HG02885 (cell line): ENCODE measurements around the gene TMEM222.
"Not testable (repeated sequence)": the region's sequence is repeated elsewhere in the genome, so short reads cannot be mapped to it uniquely, and the experiment has no call there.

Experiments
- ATAC-seq: cut with Tn5 transposase; IDR thresholded peaks from one replicate; pipeline ENCODE4 v1.9.1; 2021; ENCODE audit warnings: mild to moderate bottlenecking; ENCODE audit not compliant: unreplicated experiment, poor library complexity

The TMEM222 gene

DNA sequence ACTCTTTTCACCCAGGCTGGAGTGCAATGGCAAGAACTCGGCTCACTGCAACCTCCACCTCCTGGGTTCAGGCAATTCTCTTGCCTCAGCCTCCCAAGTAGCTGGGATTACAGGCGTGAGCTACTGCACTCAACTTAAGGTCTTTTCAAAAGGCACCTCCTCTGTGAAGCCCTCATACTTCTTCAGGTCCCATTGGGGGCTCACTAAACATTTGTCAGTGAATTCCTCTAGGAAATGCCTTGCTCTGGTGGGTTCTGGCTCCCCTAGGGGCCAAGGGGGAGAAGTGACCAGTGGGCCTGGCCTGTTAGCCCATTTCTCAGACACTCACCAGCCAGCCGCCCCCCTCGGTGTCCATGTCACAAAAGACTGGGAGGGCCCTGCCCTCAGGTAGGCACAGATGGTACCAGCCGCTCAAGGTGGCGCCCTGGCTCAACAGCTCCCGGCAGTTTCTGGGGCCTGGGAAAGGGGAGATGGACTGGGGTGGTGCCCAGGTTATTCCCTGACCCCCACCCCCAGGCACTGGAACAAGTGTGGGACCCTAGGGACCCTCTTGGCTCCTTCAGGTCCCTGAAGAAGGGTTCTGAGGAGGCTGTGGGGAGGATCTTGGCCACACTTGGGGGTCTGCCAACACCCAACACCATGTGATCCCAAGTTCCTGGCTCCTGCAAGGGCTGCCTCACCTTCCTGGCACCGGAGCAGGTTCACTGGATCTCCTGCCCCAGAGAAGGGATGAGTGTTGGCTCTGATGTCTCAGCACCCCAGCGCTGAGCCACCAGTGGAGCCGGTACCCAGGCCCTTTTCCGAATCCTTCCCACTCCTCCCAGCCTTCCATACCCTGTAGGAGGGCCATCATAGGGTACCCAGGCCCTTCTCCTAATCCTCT is 51.1 kb downstream of the TMEM222 start:
- no peak for ATAC-seq

GRCh38 chr1:27374362-27375086 is 52.6 kb downstream of the TMEM222 start, which contains the start of gene FCN3:
Gene FCN3 (minus strand): TSS chr1:27374824. CDS start chr1:27374818, 6 bp downstream.
- ATAC-seq: no peak

GRCh38 chr1:27377760-27378495 is 56.0 kb downstream of the TMEM222 start:
- no peak for ATAC-seq

DNA sequence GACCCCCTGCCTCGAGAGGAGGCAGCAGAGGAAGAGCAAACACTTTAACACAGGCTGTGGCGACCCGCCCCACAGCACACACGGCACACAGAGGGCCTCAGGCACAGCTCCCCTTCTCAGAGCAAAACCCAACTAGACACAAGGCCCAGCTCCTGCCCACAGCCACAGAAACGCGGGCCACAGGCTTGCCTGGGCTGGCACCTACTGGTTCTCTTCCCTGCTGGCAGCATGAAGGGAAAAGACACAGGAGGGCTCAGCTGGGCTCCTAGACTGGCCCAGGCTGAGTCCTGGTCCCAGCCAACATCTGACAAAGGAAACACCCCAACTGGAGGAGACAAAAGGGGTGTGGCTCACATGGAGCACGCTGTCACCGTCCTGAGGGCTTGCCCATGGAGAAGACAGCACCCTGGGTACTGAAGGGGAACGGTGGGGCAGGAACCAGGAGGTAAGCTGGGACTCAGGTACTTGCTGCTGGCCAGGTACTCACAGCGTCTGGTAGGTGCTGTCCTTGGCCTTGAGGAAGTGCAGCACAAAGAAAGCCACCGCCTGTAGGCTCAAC is 57.7 kb downstream of the TMEM222 start:
- no peak for ATAC-seq

- ATAC-seq: no peak
Measured at GRCh38 chr1:27380224-27380623, 58.3 kb downstream of the TMEM222 start.

- no peak for ATAC-seq
Measured at GRCh38 chr1:27380766-27381733, 59.1 kb downstream of the TMEM222 start.

DNA sequence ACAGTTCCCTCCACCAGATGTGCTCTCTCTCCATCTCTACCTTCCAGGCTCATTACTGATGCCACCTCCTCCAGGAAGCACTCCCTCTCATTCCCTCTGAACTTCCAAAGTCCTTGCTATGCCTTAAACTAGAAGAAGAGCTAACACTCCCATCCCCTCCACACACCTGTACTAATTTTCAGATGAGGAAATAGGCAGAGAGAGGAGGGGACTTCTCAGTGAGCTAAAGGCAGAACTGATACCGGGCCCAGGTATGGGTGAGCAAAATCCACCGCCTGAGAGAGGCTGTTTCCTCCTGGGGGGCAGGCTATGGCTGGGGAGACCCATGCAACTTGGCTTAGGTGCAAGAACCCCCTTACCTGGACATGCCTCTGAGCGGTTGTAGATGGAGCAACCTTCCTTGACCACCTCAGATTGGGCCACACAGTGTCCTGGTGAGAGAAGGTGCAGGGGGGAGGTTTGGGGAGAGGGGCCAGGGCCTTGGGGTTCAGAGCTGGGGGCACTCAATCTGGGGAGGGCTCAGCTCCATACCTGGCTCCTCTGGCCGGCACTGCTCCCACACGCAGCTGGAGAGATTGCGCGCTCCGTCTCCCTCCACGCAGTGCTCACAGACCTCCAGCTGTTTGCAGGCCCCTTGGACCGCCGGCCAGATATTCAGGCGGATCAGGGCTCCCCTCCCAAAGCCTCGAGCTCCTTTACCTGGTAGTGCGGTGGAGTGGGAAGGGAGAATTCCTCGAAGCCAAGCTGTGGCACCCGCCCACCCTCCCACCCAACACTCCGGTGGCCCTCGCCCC is 60.2 kb downstream of the TMEM222 start:
- ATAC-seq: no peak

DNA sequence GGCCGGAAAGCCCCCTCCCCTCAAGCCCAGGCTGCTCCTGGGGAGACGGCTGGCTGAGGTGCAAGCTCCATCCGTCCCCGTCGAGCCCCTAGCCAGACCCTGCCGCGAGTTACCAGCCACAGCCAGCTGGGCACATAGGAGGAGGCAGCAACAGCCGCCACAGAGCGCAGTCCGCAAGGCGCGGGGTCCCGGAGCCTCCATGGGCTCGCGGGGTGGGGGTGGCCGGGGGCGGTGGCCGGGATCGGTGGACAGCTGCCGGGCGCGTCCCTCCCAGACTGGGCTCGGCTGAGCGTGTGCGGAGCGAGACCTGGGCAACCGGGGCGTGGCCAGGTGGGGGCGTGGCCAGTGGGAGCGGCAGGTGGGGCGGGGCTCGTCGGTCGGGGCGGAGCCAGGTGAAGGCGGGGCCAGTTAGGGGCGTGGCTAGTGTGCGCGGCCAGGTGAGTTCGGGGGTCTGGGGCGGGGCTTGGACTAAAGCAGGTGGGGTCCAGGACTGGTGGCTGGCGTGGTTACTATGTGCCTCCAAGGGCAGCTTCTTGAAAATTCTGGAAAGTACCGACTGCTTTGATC is 61.2 kb downstream of the TMEM222 start, which contains the start of gene CD164L2:
CD164L2 (minus strand) TSS at position 295 of the 567 bp plus-strand sequence; CDS start at position 201, 94 bp downstream.
- ATAC-seq: no peak

DNA sequence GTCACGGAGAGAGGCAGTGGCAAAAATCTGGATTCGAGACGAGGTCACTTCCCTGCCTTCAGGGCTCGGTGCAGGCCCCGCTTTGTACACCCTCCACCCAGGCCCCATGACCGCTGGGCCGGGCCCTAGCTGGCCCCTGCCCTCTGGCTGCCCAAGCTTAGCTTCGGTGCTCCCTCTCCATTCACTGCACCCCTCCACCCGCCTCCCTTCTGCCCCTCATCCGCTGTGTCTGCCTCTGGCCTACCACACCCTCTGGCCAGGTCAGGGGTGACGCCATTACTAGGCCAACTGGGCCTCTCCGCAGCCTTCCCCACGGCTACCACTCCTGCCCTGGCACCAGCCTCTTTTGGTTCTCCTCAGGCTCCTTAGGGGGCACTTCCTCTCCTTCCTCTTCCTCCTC is 61.7 kb downstream of the TMEM222 start:
- ATAC-seq: no peak

- not testable (repeated sequence) for ATAC-seq
Measured at GRCh38 chr1:27384797-27385196, 62.8 kb downstream of the TMEM222 start.
